H1 (cell line): Measurements from ENCODE around the gene PPP2R2D. TPM values are rescaled to one million over a fixed set of nuclear protein-coding genes. Genes with fewer than 3 reads are reported as not detected.

Experiments
- CTCF ChIA-PET: fragments of 300-600 bp; sonication (Branson Sonifier 250); formaldehyde crosslinking; loops from one replicate; lab custom pipeline; 2021; ENCODE audit not compliant: partially characterized antibody; lab: Charles Lee
- POLR2A ChIA-PET: fragments of 300-600 bp; sonication (Branson Sonifier 250); formaldehyde crosslinking; loops from one replicate; lab custom pipeline; 2021; ENCODE audit warnings: inconsistent platforms; ENCODE audit not compliant: partially characterized antibody; lab: Charles Lee
- DNase-seq, 2 experiments: peaks; one replicate each; pipeline versions ENCODE4 v3.0.0 to v3.0.0-alpha.2; 2010 to 2022; ENCODE audit warnings: low spot score in 2 of 2, low read depth in 1 of 2, mixed read lengths in 1 of 2
- FAIRE-seq: peaks from 2 replicates; lab custom pipeline; 2011; peaks lifted over from hg19 to GRCh38; lab: Jason Lieb, UNC
- H2AFZ ChIP-seq: 2 replicates; pipeline ENCODE4 v1.8.1; 2012; ENCODE audit warnings: low read length, inconsistent platforms
- H2AK5ac ChIP-seq: 2 replicates; pipeline ENCODE4 v1.6.1; 2013; ENCODE audit warnings: low read depth, low read length
- H2BK120ac ChIP-seq: replicated peaks from 2 replicates; pipeline ENCODE3; 2013; ENCODE audit warnings: low read depth, low read length, inconsistent platforms
- H2BK12ac ChIP-seq: 2 replicates; pipeline ENCODE4 v1.6.1; 2013; ENCODE audit warnings: low read depth, low read length
- H2BK15ac ChIP-seq: 2 replicates; pipeline ENCODE4 v1.6.1; 2013; ENCODE audit warnings: low read length
- H2BK20ac ChIP-seq: 2 replicates; pipeline ENCODE4 v1.6.1; 2013; ENCODE audit warnings: low read length
- H2BK5ac ChIP-seq: 2 replicates; pipeline ENCODE4 v1.6.1; 2013; ENCODE audit warnings: low read depth, low read length
- H3K14ac ChIP-seq: 2 replicates; pipeline ENCODE4 v1.6.1; 2013; ENCODE audit warnings: inconsistent platforms; ENCODE audit not compliant: insufficient read length
- H3K18ac ChIP-seq: 2 replicates; pipeline ENCODE4 v1.6.1; 2013; ENCODE audit warnings: low read length; ENCODE audit errors: extremely low read depth
- H3K23ac ChIP-seq: 2 replicates; pipeline ENCODE4 v1.6.1; 2013; ENCODE audit warnings: inconsistent platforms; ENCODE audit not compliant: insufficient read length
- H3K23me2 ChIP-seq: 2 replicates; pipeline ENCODE4 v1.6.1; 2013; ENCODE audit warnings: low read depth, low read length
- H3K27ac ChIP-seq: 2 replicates; pipeline ENCODE4 v1.6.1; 2011; ENCODE audit warnings: low read depth, low read length, inconsistent platforms
- H3K27me3 ChIP-seq, 4 experiments: replicated peaks in 1 of 4; 1 replicate in 1 of 4; 2 replicates in 3 of 4; pipeline versions ENCODE4 v1.6.1 to v1.8.1; 2011 to 2013; ENCODE audit warnings: low read length in 3 of 4, mild to moderate bottlenecking in 3 of 4, inconsistent platforms in 2 of 4, mixed read lengths in 2 of 4, moderate library complexity in 1 of 4; ENCODE audit not compliant: control insufficient read depth in 3 of 4, insufficient read depth in 3 of 4; ENCODE audit errors: extremely low read depth in 1 of 4
- H3K36me3 ChIP-seq, 4 experiments: 2 replicates each; pipeline versions ENCODE4 v1.6.1 to v1.8.1; 2011 to 2013; ENCODE audit warnings: mild to moderate bottlenecking in 4 of 4, low read length in 3 of 4, moderate library complexity in 2 of 4, control low read depth in 1 of 4, inconsistent platforms in 1 of 4; ENCODE audit not compliant: insufficient read depth in 4 of 4, control insufficient read depth in 2 of 4
- H3K4ac ChIP-seq: replicated peaks from 2 replicates; pipeline ENCODE3; 2013; ENCODE audit warnings: low read length, low read depth, mixed read lengths, inconsistent platforms; ENCODE audit not compliant: insufficient read length
- H3K4me1 ChIP-seq, 4 experiments: replicated peaks in 1 of 4; 1 replicate in 1 of 4; 2 replicates in 3 of 4; pipeline versions ENCODE4 v1.6.1 to v1.8.1; 2011 to 2013; ENCODE audit warnings: low read length in 3 of 4, inconsistent platforms in 2 of 4, mixed read lengths in 1 of 4; ENCODE audit not compliant: insufficient read depth in 4 of 4, control insufficient read depth in 3 of 4
- H3K4me2 ChIP-seq, 2 experiments: 2 replicates each; pipeline versions ENCODE4 v1.6.1 to v1.8.1; 2011 to 2013; ENCODE audit warnings: low read depth in 2 of 2, low read length in 2 of 2, control low read depth in 1 of 2, inconsistent platforms in 1 of 2, mild to moderate bottlenecking in 1 of 2; ENCODE audit not compliant: insufficient read depth in 1 of 2
- H3K4me3 ChIP-seq, 4 experiments: fragments of 200-600, 300-600 bp in 1 of 4; sonication (generic), shearing (Covaris generic), sonication (Bioruptor Twin) in 1 of 4; 2 replicates each; pipeline versions ENCODE4 v1.5.1 to v1.8.1; 2011 to 2016; ENCODE audit warnings: low read length in 4 of 4, low read depth in 3 of 4, control low read depth in 2 of 4, inconsistent platforms in 2 of 4, mild to moderate bottlenecking in 2 of 4, mixed read lengths in 1 of 4, moderate library complexity in 1 of 4; ENCODE audit not compliant: insufficient read depth in 2 of 4; ENCODE audit errors: extremely low read depth in 1 of 4
- H3K56ac ChIP-seq: replicated peaks from 2 replicates; pipeline ENCODE3; 2013; ENCODE audit warnings: low read depth, mild to moderate bottlenecking, mixed read lengths, low read length, inconsistent platforms; ENCODE audit not compliant: insufficient read length
- H3K79me1 ChIP-seq: 2 replicates; pipeline ENCODE4 v1.6.1; 2013; ENCODE audit warnings: low read depth, low read length, control low read depth
- H3K79me2 ChIP-seq, 2 experiments: 2 replicates each; pipeline versions ENCODE4 v1.6.1 to v1.8.1; 2012 to 2013; ENCODE audit warnings: low read length in 2 of 2, mild to moderate bottlenecking in 2 of 2, inconsistent platforms in 1 of 2; ENCODE audit not compliant: insufficient read depth in 2 of 2, control insufficient read depth in 1 of 2
- H3K9ac ChIP-seq, 4 experiments: replicated peaks in 1 of 4; 1 replicate in 1 of 4; 2 replicates in 3 of 4; pipeline versions ENCODE4 v1.6.1 to v1.8.1; 2011 to 2013; ENCODE audit warnings: low read depth in 3 of 4, low read length in 3 of 4, control low read depth in 2 of 4, mild to moderate bottlenecking in 2 of 4, moderate library complexity in 2 of 4, inconsistent platforms in 1 of 4; ENCODE audit errors: extremely low read depth in 1 of 4
- H3K9me3 ChIP-seq, 2 experiments: 2 replicates each; pipeline versions ENCODE4 v1.6.1 to v1.8.1; 2012 to 2013; ENCODE audit warnings: mild to moderate bottlenecking in 2 of 2, moderate library complexity in 2 of 2, control low read depth in 1 of 2, inconsistent platforms in 1 of 2, low read depth in 1 of 2, low read length in 1 of 2, mixed read lengths in 1 of 2; ENCODE audit not compliant: insufficient read depth in 2 of 2
- H4K20me1 ChIP-seq, 2 experiments: replicated peaks in 1 of 2; 2 replicates each; pipeline versions ENCODE3 to v1.8.1; 2011 to 2013; ENCODE audit warnings: inconsistent platforms in 2 of 2, low read length in 2 of 2, mild to moderate bottlenecking in 1 of 2; ENCODE audit not compliant: insufficient read depth in 2 of 2, control insufficient read depth in 1 of 2
- H4K5ac ChIP-seq: 2 replicates; pipeline ENCODE4 v1.6.1; 2013; ENCODE audit warnings: low read length, low read depth, mixed read lengths, inconsistent platforms; ENCODE audit not compliant: insufficient read length
- H4K8ac ChIP-seq: 2 replicates; pipeline ENCODE4 v1.8.0; 2013; ENCODE audit warnings: mild to moderate bottlenecking, moderate library complexity, low read length, inconsistent platforms; ENCODE audit not compliant: insufficient read depth; ENCODE audit errors: extremely low read depth
- H4K91ac ChIP-seq: replicated peaks from 2 replicates; pipeline ENCODE3; 2013; ENCODE audit warnings: low read length, mixed read lengths, inconsistent platforms; ENCODE audit not compliant: insufficient read length
- CBX5 ChIP-seq: fragments of 300-800, 300-1000 bp; sonication (generic); IDR thresholded peaks from 2 replicates; pipeline ENCODE4 v1.7.1; 2016; ENCODE audit warnings: antibody characterized with exemption, low read length, low read depth
- CHD1 ChIP-seq: IDR thresholded peaks from 2 replicates; pipeline ENCODE4 v1.6.1; 2012; ENCODE audit warnings: low read depth, low read length, improper control_type of control experiment
- E2F6 ChIP-seq: IDR thresholded peaks from 2 replicates; pipeline ENCODE4 v1.6.1; 2012; ENCODE audit warnings: inconsistent platforms
- GTF2F1 ChIP-seq: IDR thresholded peaks from 2 replicates; pipeline ENCODE4 v1.6.1; 2012; ENCODE audit warnings: low read depth, low read length, improper control_type of control experiment, borderline replicate concordance
- HDAC2 ChIP-seq, 2 experiments: fragments of 300-600 bp in 1 of 2; sonication (generic) in 1 of 2; IDR thresholded peaks; 2 replicates each; pipeline ENCODE4 v1.6.1; 2011 to 2012; ENCODE audit warnings: low read depth in 2 of 2, low read length in 2 of 2, mild to moderate bottlenecking in 2 of 2, moderate library complexity in 2 of 2, borderline replicate concordance in 1 of 2, inconsistent platforms in 1 of 2
- HDAC6 ChIP-seq: IDR thresholded peaks from one replicate; pipeline ENCODE4 v1.7.1; 2012; ENCODE audit warnings: low read depth, mild to moderate bottlenecking, inconsistent platforms, low read length, moderate library complexity
- JUN ChIP-seq: IDR thresholded peaks from 2 replicates; pipeline ENCODE4 v1.6.1; 2011; ENCODE audit warnings: low read depth, mild to moderate bottlenecking, improper control_type of control experiment, low read length
- RNF2 ChIP-seq: fragments of 200-900, 300-1000 bp; sonication (generic); IDR thresholded peaks from 2 replicates; pipeline ENCODE4 v1.7.1; 2016; ENCODE audit warnings: borderline replicate concordance, low read depth, mild to moderate bottlenecking, antibody characterized with exemption, low read length; ENCODE audit not compliant: poor library complexity, severe bottlenecking; ENCODE audit errors: missing control alignments
- SIN3A ChIP-seq, 2 experiments: IDR thresholded peaks in 1 of 2; conservative IDR thresholded peaks in 1 of 2; 2 replicates each; pipeline ENCODE4 v1.6.1; 2011 to 2012; ENCODE audit warnings: low read length in 2 of 2, improper control_type of control experiment in 1 of 2, low read depth in 1 of 2, mild to moderate bottlenecking in 1 of 2
- SIRT6 ChIP-seq: IDR thresholded peaks from one replicate; pipeline ENCODE4 v1.7.1; 2012; ENCODE audit warnings: low read length, inconsistent platforms
- TAF7 ChIP-seq: optimal IDR thresholded peaks from 2 replicates; pipeline ENCODE3; 2011; ENCODE audit warnings: low read depth, mild to moderate bottlenecking, inconsistent platforms, low read length, moderate library complexity, borderline replicate concordance
- WGBS, 2 experiments: shearing (Covaris generic) in 1 of 2; methylation state at CpG; one replicate each; pipeline versions ENCODE4 v1.1.6 to v1.1.7; 2013 to 2015; ENCODE audit warnings: low lambda C conversion rate in 2 of 2, mixed read lengths in 2 of 2, inconsistent platforms in 1 of 2, low coverage in 1 of 2, missing lambda C conversion rate in 1 of 2; ENCODE audit not compliant: insufficient replicate concordance in 2 of 2, insufficient coverage in 1 of 2, insufficient read length in 1 of 2; ENCODE audit errors: extremely low coverage in 1 of 2, missing lambda C conversion rate in 1 of 2; 5-methylcytosine and 5-hydroxymethylcytosine counted together
- polyA plus RNA-seq, 7 experiments: library from polyadenylated mRNA; depleted of rRNA in 3 of 7; stranded (reverse) in 5 of 7; unstranded in 2 of 7; fragments of >200 nt in 5 of 7; fragments of 200-250 nt in 2 of 7; gene quantifications; 1 replicate in 5 of 7; 2 replicates in 1 of 7; 4 replicates in 1 of 7; pipeline versions ENCODE4 v1.2.1 to v1.2.3, GENCODE V29; 2011 to 2013; ENCODE audit warnings: missing spikeins in 2 of 7, mixed read lengths in 2 of 7
- total RNA-seq: library from RNA; stranded (reverse); fragmentation: NEBNext Ultra II Directional; extraction: Animal tissue kit (Norgen Biotek cat#: 25700); gene quantifications from 2 replicates; pipeline ENCODE4 v1.2.1, GENCODE V29; 2021

PPP2R2D gene
- total and polyA plus RNA-seq, 2 of the 8 experiments (the other 6 are each of a cell fraction or from before 2014, with no cell fraction given): 25.4 to 32.8 TPM

GRCh38 chr10:131933016-131933695 is 32.3 kb downstream of the PPP2R2D start:
- Histone ChIP-seq H2BK15ac (no peak overlapping the region), H2BK120ac (no peak overlapping the region), H3K4me3 (no peak overlapping the region), H3K4me2 (no peak overlapping the region), H3K79me1 (peaks cover 36% of the 10 kb centered on the region), H4K5ac (no peak overlapping the region), H3K4ac (no peak overlapping the region), H4K20me1 (peaks cover 21 to 28% of the 10 kb centered on the region in 2 experiments), H3K56ac (no peak overlapping the region), H2AK5ac (no peak overlapping the region), H3K79me2 (peaks cover 11 to 75% of the 10 kb centered on the region in 2 experiments), H2BK5ac (no peak overlapping the region), H2BK12ac (no peak overlapping the region), H3K27me3 (no peaks in the 10 kb centered on the region), H3K9ac (no peak overlapping the region), H3K23ac (no peak overlapping the region), H3K36me3 (peaks cover 0 to 6% (median 2%) of the 10 kb centered on the region in 4 experiments; a peak in 2 of 8 replicates), H3K18ac (no peak overlapping the region), H3K27ac (no peak overlapping the region), H3K23me2 (no peaks in the 10 kb centered on the region), H4K91ac (no peak overlapping the region), H2AFZ (no peak overlapping the region), H2BK20ac (no peak overlapping the region), H3K9me3 (no peaks in the 10 kb centered on the region; a peak in 1 of 4 replicates), H3K14ac (no peak overlapping the region), H3K4me1 (peaks cover 0 to 25% (median 9%) of the 10 kb centered on the region in 4 experiments; a peak in 4 of 7 replicates), H4K8ac (no peak overlapping the region)
- DNase-seq: no peak
- ChIA-PET CTCF (interaction anchor here (1.4 kb wide), 2 partner anchors 10 to 90 kb away, joined by 3 to 9 read pairs; no protein-coding TSS in a partner anchor), POLR2A (no interaction called here)
- FAIRE-seq: no peak
- 95% methylated on average over 18 of the region's 18 CpGs; no CpG with 5 or more reads in 1 of the 2 experiments for WGBS, 2 experiments
- TF ChIP-seq SIN3A (conservative IDR thresholded peaks at IDR 0.05 in 1 of 2, IDR thresholded peaks at IDR 0.05 in 1 of 2; ENCODE audit: low read depth in 1 of 2, low read length in 2 of 2): no peak
- no peak for TF ChIP-seq HDAC6
- no peak for TF ChIP-seq GTF2F1
- no peak for TF ChIP-seq JUN
- TF ChIP-seq HDAC2 (IDR thresholded peaks at IDR 0.05; ENCODE audit: borderline replicate concordance in 1 of 2, low read depth in 2 of 2, low read length in 2 of 2): no peak
- TF ChIP-seq TAF7: no peak
- no peak for TF ChIP-seq CBX5
- no peak for TF ChIP-seq SIRT6
- TF ChIP-seq RNF2: no peak
- TF ChIP-seq CHD1: no peak
- no peak for TF ChIP-seq E2F6
